ENCODE results near the gene SSBP4. TPM values are rescaled to one million over a fixed set of nuclear protein-coding genes. Genes with fewer than 3 reads are reported as not detected.

The SSBP4 gene
- total and polyA plus RNA-seq, 9 donors, result 77.1 to 156 (median 118) TPM

- peak overlapping the region; percentile 56 for H3K4me3 ChIP-seq (ENCODE audit: low read length)
- peak overlapping the region; percentile 74 for H3K27ac ChIP-seq (ENCODE audit: low read length)
- no peaks in the 10 kb centered on the region for H3K27me3 ChIP-seq (ENCODE audit: control insufficient read depth, insufficient read depth, low read length)
- peaks cover 27% of the 10 kb centered on the region for H3K36me3 ChIP-seq (ENCODE audit: control insufficient read depth, insufficient read depth, low read length)
- H3K4me1 ChIP-seq (ENCODE audit: control insufficient read depth, insufficient read depth, low read length), result peaks cover 59% of the 10 kb centered on the region
- peak; percentile 69 for DNase-seq
- H3K9me3 ChIP-seq (replicated peaks; ENCODE audit: control insufficient read depth, low read depth, low read length), result no peaks in the 10 kb centered on the region
- WGBS (ENCODE audit: insufficient coverage), result 10% methylated on average over 16 of the region's 24 CpGs
These were observed 19.3 kb downstream of the SSBP4 start for GRCh38 chr19:18438331-18439024.

GRCh38 chr19:18439025-18439909 is 20.1 kb downstream of the SSBP4 start:
- H3K27me3 ChIP-seq (ENCODE audit: control insufficient read depth, insufficient read depth, low read length), result no peaks in the 10 kb centered on the region
- H3K9me3 ChIP-seq (replicated peaks; ENCODE audit: control insufficient read depth, low read depth, low read length), result no peaks in the 10 kb centered on the region
- H3K27ac ChIP-seq (ENCODE audit: low read length), result peak overlapping the region; percentile 74
- H3K4me1 ChIP-seq (ENCODE audit: control insufficient read depth, insufficient read depth, low read length), result peaks cover 56% of the 10 kb centered on the region
- H3K36me3 ChIP-seq (ENCODE audit: control insufficient read depth, insufficient read depth, low read length), result peaks cover 31% of the 10 kb centered on the region
- peak; percentile 42 for DNase-seq
- no peak overlapping the region for H3K4me3 ChIP-seq (ENCODE audit: low read length)
- WGBS (ENCODE audit: insufficient coverage), result 41% methylated on average over 10 of the region's 13 CpGs

- Histone ChIP-seq H3K36me3 (ENCODE audit: control insufficient read depth, insufficient read depth, low read length) (peaks cover 34% of the 10 kb centered on the region), H3K9me3 (replicated peaks; ENCODE audit: control insufficient read depth, low read depth, low read length) (no peaks in the 10 kb centered on the region), H3K27ac (ENCODE audit: low read length) (no peak overlapping the region), H3K27me3 (ENCODE audit: control insufficient read depth, insufficient read depth, low read length) (no peaks in the 10 kb centered on the region), H3K4me1 (ENCODE audit: control insufficient read depth, insufficient read depth, low read length) (peaks cover 59% of the 10 kb centered on the region), H3K4me3 (ENCODE audit: low read length) (no peak overlapping the region)
- no peak for DNase-seq
- 94% methylated on average over 4 of the region's 9 CpGs for WGBS (ENCODE audit: insufficient coverage)
These were observed 20.7 kb downstream of the SSBP4 start for GRCh38 chr19:18439910-18440237.

- Histone ChIP-seq H3K4me1 (ENCODE audit: control insufficient read depth, insufficient read depth, low read length) (peaks cover 63% of the 10 kb centered on the region), H3K36me3 (ENCODE audit: control insufficient read depth, insufficient read depth, low read length) (peaks cover 31% of the 10 kb centered on the region), H3K27me3 (ENCODE audit: control insufficient read depth, insufficient read depth, low read length) (no peaks in the 10 kb centered on the region), H3K9me3 (replicated peaks; ENCODE audit: control insufficient read depth, low read depth, low read length) (no peaks in the 10 kb centered on the region), H3K4me3 (ENCODE audit: low read length) (no peak overlapping the region), H3K27ac (ENCODE audit: low read length) (no peak overlapping the region)
- 43% methylated on average over 10 of the region's 11 CpGs for WGBS (ENCODE audit: insufficient coverage)
- peak; percentile 31 for DNase-seq
These were observed 21.2 kb downstream of the SSBP4 start for GRCh38 chr19:18440415-18440877.

GRCh38 chr19:18440936-18441803 is 22.0 kb downstream of the SSBP4 start:
- no peak overlapping the region for H3K27ac ChIP-seq (ENCODE audit: low read length)
- H3K4me3 ChIP-seq (ENCODE audit: low read length), result no peak overlapping the region
- 69% methylated on average over 21 of the region's 23 CpGs for WGBS (ENCODE audit: insufficient coverage)
- no peak for DNase-seq
- no peaks in the 10 kb centered on the region for H3K27me3 ChIP-seq (ENCODE audit: control insufficient read depth, insufficient read depth, low read length)
- H3K4me1 ChIP-seq (ENCODE audit: control insufficient read depth, insufficient read depth, low read length), result peaks cover 65% of the 10 kb centered on the region
- no peaks in the 10 kb centered on the region for H3K9me3 ChIP-seq (replicated peaks; ENCODE audit: control insufficient read depth, low read depth, low read length)
- H3K36me3 ChIP-seq (ENCODE audit: control insufficient read depth, insufficient read depth, low read length), result peaks cover 31% of the 10 kb centered on the region

GRCh38 chr19:18441804-18442788 is 22.9 kb downstream of the SSBP4 start:
- 68% methylated on average over 3 of the region's 5 CpGs for WGBS (ENCODE audit: insufficient coverage)
- no peak for DNase-seq
- H3K4me3 ChIP-seq (ENCODE audit: low read length), result peak overlapping the region; percentile 51
- H3K36me3 ChIP-seq (ENCODE audit: control insufficient read depth, insufficient read depth, low read length), result peaks cover 38% of the 10 kb centered on the region
- H3K4me1 ChIP-seq (ENCODE audit: control insufficient read depth, insufficient read depth, low read length), result peaks cover 65% of the 10 kb centered on the region
- no peaks in the 10 kb centered on the region for H3K27me3 ChIP-seq (ENCODE audit: control insufficient read depth, insufficient read depth, low read length)
- H3K9me3 ChIP-seq (replicated peaks; ENCODE audit: control insufficient read depth, low read depth, low read length), result no peaks in the 10 kb centered on the region
- peak overlapping the region; percentile 4 for H3K27ac ChIP-seq (ENCODE audit: low read length)

- Histone ChIP-seq H3K27ac (ENCODE audit: low read length) (peak overlapping the region; percentile 81), H3K9me3 (replicated peaks; ENCODE audit: control insufficient read depth, low read depth, low read length) (no peaks in the 10 kb centered on the region), H3K27me3 (ENCODE audit: control insufficient read depth, insufficient read depth, low read length) (no peaks in the 10 kb centered on the region), H3K36me3 (ENCODE audit: control insufficient read depth, insufficient read depth, low read length) (peaks cover 39% of the 10 kb centered on the region), H3K4me1 (ENCODE audit: control insufficient read depth, insufficient read depth, low read length) (peaks cover 66% of the 10 kb centered on the region), H3K4me3 (ENCODE audit: low read length) (peak overlapping the region; percentile 51)
- DNase-seq, result no peak
- WGBS (ENCODE audit: insufficient coverage), result 73% methylated on average over 9 of the region's 12 CpGs
These were observed 23.7 kb downstream of the SSBP4 start for GRCh38 chr19:18442941-18443340.

- H3K36me3 ChIP-seq (ENCODE audit: control insufficient read depth, insufficient read depth, low read length), result peaks cover 43% of the 10 kb centered on the region
These were observed 24.2 kb downstream of the SSBP4 start for GRCh38 chr19:18443406-18443805.

GRCh38 chr19:18443831-18444230 is 24.6 kb downstream of the SSBP4 start:
- Histone ChIP-seq H3K36me3 (ENCODE audit: control insufficient read depth, insufficient read depth, low read length) (peaks cover 48% of the 10 kb centered on the region), H3K4me3 (ENCODE audit: low read length) (peak overlapping the region; percentile 51), H3K9me3 (replicated peaks; ENCODE audit: control insufficient read depth, low read depth, low read length) (no peaks in the 10 kb centered on the region), H3K27me3 (ENCODE audit: control insufficient read depth, insufficient read depth, low read length) (no peaks in the 10 kb centered on the region), H3K27ac (ENCODE audit: low read length) (peak overlapping the region; percentile 81), H3K4me1 (ENCODE audit: control insufficient read depth, insufficient read depth, low read length) (peaks cover 59% of the 10 kb centered on the region)
- 82% methylated on average over 11 of the region's 11 CpGs for WGBS (ENCODE audit: insufficient coverage)
- DNase-seq, result peak; percentile 79

More at GRCh38 chr19:18443406-18443805, 24.2 kb downstream of the SSBP4 start:
- peak overlapping the region; percentile 81 for H3K27ac ChIP-seq (ENCODE audit: low read length)
- peak overlapping the region; percentile 51 for H3K4me3 ChIP-seq (ENCODE audit: low read length)
- H3K9me3 ChIP-seq (replicated peaks; ENCODE audit: control insufficient read depth, low read depth, low read length), result no peaks in the 10 kb centered on the region
- H3K27me3 ChIP-seq (ENCODE audit: control insufficient read depth, insufficient read depth, low read length), result no peaks in the 10 kb centered on the region
- 86% methylated on average over 5 of the region's 6 CpGs for WGBS (ENCODE audit: insufficient coverage)
- H3K4me1 ChIP-seq (ENCODE audit: control insufficient read depth, insufficient read depth, low read length), result peaks cover 62% of the 10 kb centered on the region
- DNase-seq, result no peak

Data from muscle of leg (tissue), 11 donors.